Stimulated activated memory B cell treated with anti-CD40 and anti-IgM and Interleukin-4, amounts not matched to agents 10 μg/mL and 1 μg/mL and 100 μg/mL, for 72 hours (primary cell): ENCODE measurements around the gene CACNA2D4.

ENCODE experiments used
- ATAC-seq: fragments of 150-1000 bp; cut with Tn5 transposase; 2 replicates; pipeline ENCODE4 v1.10.0; 2021
- H3K27ac Mint-ChIP-seq: one replicate; pipeline ENCODE4 v1.8.0; 2022; ENCODE audit warnings: mild to moderate bottlenecking, mixed read lengths
- H3K27me3 Mint-ChIP-seq: one replicate; pipeline ENCODE4 v1.8.0; 2022; ENCODE audit warnings: mixed read lengths
- H3K36me3 Mint-ChIP-seq: one replicate; pipeline ENCODE4 v1.8.0; 2022; ENCODE audit warnings: mixed read lengths
- H3K4me1 Mint-ChIP-seq: one replicate; pipeline ENCODE4 v1.8.0; 2022; ENCODE audit warnings: mixed read lengths
- H3K4me3 Mint-ChIP-seq: one replicate; pipeline ENCODE4 v1.8.0; 2022; ENCODE audit warnings: mild to moderate bottlenecking, moderate library complexity, mixed read lengths
- H3K9me3 Mint-ChIP-seq: one replicate; pipeline ENCODE4 v1.8.0; 2022; ENCODE audit warnings: mixed read lengths

CACNA2D4 gene

GRCh38 chr12:1859643-1860042 lies 58.8 kb downstream of the CACNA2D4 start:
- H3K27me3 Mint-ChIP-seq, result peaks cover 28% of the 10 kb centered on the region
- H3K9me3 Mint-ChIP-seq, result no peaks in the 10 kb centered on the region
- H3K4me1 Mint-ChIP-seq, result no peaks in the 10 kb centered on the region
- H3K36me3 Mint-ChIP-seq, result no peaks in the 10 kb centered on the region
- no peak overlapping the region for H3K4me3 Mint-ChIP-seq
- H3K27ac Mint-ChIP-seq, result no peak overlapping the region
- no peak for ATAC-seq

GRCh38 chr12:1858456-1858855 lies 60.0 kb downstream of the CACNA2D4 start:
- Mint-ChIP-seq H3K27ac (no peak overlapping the region), H3K27me3 (peaks cover 38% of the 10 kb centered on the region), H3K9me3 (no peaks in the 10 kb centered on the region), H3K4me1 (no peaks in the 10 kb centered on the region), H3K4me3 (no peak overlapping the region), H3K36me3 (no peaks in the 10 kb centered on the region)
- no peak for ATAC-seq

- Mint-ChIP-seq H3K27ac (no peak overlapping the region), H3K27me3 (peaks cover 38% of the 10 kb centered on the region), H3K4me3 (no peak overlapping the region), H3K4me1 (no peaks in the 10 kb centered on the region), H3K36me3 (no peaks in the 10 kb centered on the region), H3K9me3 (no peaks in the 10 kb centered on the region)
- ATAC-seq, result no peak
Observed at GRCh38 chr12:1857821-1858220, 60.6 kb downstream of the CACNA2D4 start.

- Mint-ChIP-seq H3K27me3 (peaks cover 38% of the 10 kb centered on the region), H3K4me1 (no peaks in the 10 kb centered on the region), H3K4me3 (no peak overlapping the region), H3K36me3 (no peaks in the 10 kb centered on the region), H3K9me3 (no peaks in the 10 kb centered on the region), H3K27ac (no peak overlapping the region)
- ATAC-seq, result no peak
Observed at GRCh38 chr12:1857086-1857485, 61.4 kb downstream of the CACNA2D4 start.

- no peaks in the 10 kb centered on the region for H3K9me3 Mint-ChIP-seq
- no peaks in the 10 kb centered on the region for H3K36me3 Mint-ChIP-seq
- no peaks in the 10 kb centered on the region for H3K4me1 Mint-ChIP-seq
- no peak for ATAC-seq
- no peak overlapping the region for H3K27ac Mint-ChIP-seq
- peaks cover 26% of the 10 kb centered on the region for H3K27me3 Mint-ChIP-seq
- H3K4me3 Mint-ChIP-seq, result no peak overlapping the region
Observed at GRCh38 chr12:1855241-1855640, 63.2 kb downstream of the CACNA2D4 start.

- no peak for ATAC-seq
- no peaks in the 10 kb centered on the region for H3K4me1 Mint-ChIP-seq
- H3K36me3 Mint-ChIP-seq, result no peaks in the 10 kb centered on the region
- H3K4me3 Mint-ChIP-seq, result no peak overlapping the region
- H3K27ac Mint-ChIP-seq, result no peak overlapping the region
- H3K27me3 Mint-ChIP-seq, result peaks cover 22% of the 10 kb centered on the region
- H3K9me3 Mint-ChIP-seq, result no peaks in the 10 kb centered on the region
Observed at GRCh38 chr12:1853716-1854115, 64.7 kb downstream of the CACNA2D4 start.

- Mint-ChIP-seq H3K27ac (no peak overlapping the region), H3K9me3 (no peaks in the 10 kb centered on the region), H3K4me3 (no peak overlapping the region), H3K36me3 (no peaks in the 10 kb centered on the region), H3K4me1 (no peaks in the 10 kb centered on the region), H3K27me3 (peaks cover 20% of the 10 kb centered on the region)
- no peak for ATAC-seq
Observed at GRCh38 chr12:1852076-1852475, 66.4 kb downstream of the CACNA2D4 start.

- Mint-ChIP-seq H3K4me3 (no peak overlapping the region), H3K4me1 (no peaks in the 10 kb centered on the region), H3K9me3 (no peaks in the 10 kb centered on the region), H3K27me3 (peaks cover 20% of the 10 kb centered on the region), H3K36me3 (no peaks in the 10 kb centered on the region), H3K27ac (no peak overlapping the region)
- no peak for ATAC-seq
Observed at GRCh38 chr12:1851151-1851701, 67.2 kb downstream of the CACNA2D4 start.

GRCh38 chr12:1848745-1849144 lies 69.7 kb downstream of the CACNA2D4 start:
- Mint-ChIP-seq H3K9me3 (no peaks in the 10 kb centered on the region), H3K4me1 (no peaks in the 10 kb centered on the region), H3K27me3 (peaks cover 18% of the 10 kb centered on the region), H3K4me3 (no peak overlapping the region), H3K36me3 (no peaks in the 10 kb centered on the region), H3K27ac (no peak overlapping the region)
- no peak for ATAC-seq

GRCh38 chr12:1848146-1848545 lies 70.3 kb downstream of the CACNA2D4 start:
- H3K36me3 Mint-ChIP-seq, result no peaks in the 10 kb centered on the region
- no peak overlapping the region for H3K27ac Mint-ChIP-seq
- ATAC-seq, result no peak
- no peak overlapping the region for H3K4me3 Mint-ChIP-seq
- no peaks in the 10 kb centered on the region for H3K9me3 Mint-ChIP-seq
- peaks cover 1% of the 10 kb centered on the region for H3K4me1 Mint-ChIP-seq
- H3K27me3 Mint-ChIP-seq, result peaks cover 20% of the 10 kb centered on the region

GRCh38 chr12:1847411-1847810 lies 71.0 kb downstream of the CACNA2D4 start:
- ATAC-seq, result peak; percentile 34
- Mint-ChIP-seq H3K9me3 (no peaks in the 10 kb centered on the region), H3K36me3 (no peaks in the 10 kb centered on the region), H3K4me3 (no peak overlapping the region), H3K27me3 (peaks cover 26% of the 10 kb centered on the region), H3K4me1 (peaks cover 9% of the 10 kb centered on the region), H3K27ac (no peak overlapping the region)

GRCh38 chr12:1846421-1847405 lies 71.7 kb downstream of the CACNA2D4 start:
- H3K27me3 Mint-ChIP-seq, result peaks cover 32% of the 10 kb centered on the region
- no peak for ATAC-seq
- H3K36me3 Mint-ChIP-seq, result no peaks in the 10 kb centered on the region
- H3K4me3 Mint-ChIP-seq, result no peak overlapping the region
- no peak overlapping the region for H3K27ac Mint-ChIP-seq
- H3K9me3 Mint-ChIP-seq, result no peaks in the 10 kb centered on the region
- H3K4me1 Mint-ChIP-seq, result peaks cover 16% of the 10 kb centered on the region

- Mint-ChIP-seq H3K4me1 (peaks cover 23% of the 10 kb centered on the region), H3K9me3 (no peaks in the 10 kb centered on the region), H3K27ac (no peak overlapping the region), H3K36me3 (no peaks in the 10 kb centered on the region), H3K27me3 (peaks cover 41% of the 10 kb centered on the region), H3K4me3 (no peak overlapping the region)
- ATAC-seq, result no peak
Observed at GRCh38 chr12:1845886-1846285, 72.6 kb downstream of the CACNA2D4 start.

GRCh38 chr12:1845427-1845826 lies 73.0 kb downstream of the CACNA2D4 start:
- no peaks in the 10 kb centered on the region for H3K9me3 Mint-ChIP-seq
- H3K27ac Mint-ChIP-seq, result no peak overlapping the region
- H3K36me3 Mint-ChIP-seq, result no peaks in the 10 kb centered on the region
- H3K4me1 Mint-ChIP-seq, result peaks cover 27% of the 10 kb centered on the region
- no peak overlapping the region for H3K4me3 Mint-ChIP-seq
- H3K27me3 Mint-ChIP-seq, result peaks cover 43% of the 10 kb centered on the region
- ATAC-seq, result no peak

- Mint-ChIP-seq H3K27me3 (peaks cover 43% of the 10 kb centered on the region), H3K27ac (no peak overlapping the region), H3K4me1 (peaks cover 29% of the 10 kb centered on the region), H3K4me3 (no peak overlapping the region), H3K9me3 (no peaks in the 10 kb centered on the region), H3K36me3 (no peaks in the 10 kb centered on the region)
- ATAC-seq, result no peak
Observed at GRCh38 chr12:1844661-1845409, 73.6 kb downstream of the CACNA2D4 start.
